Measurements from ENCODE around the gene MARVELD1.
A peak's percentile ranks its signal among the peaks of the same experiment; 100 is the strongest.

MARVELD1 gene

GRCh38 chr10:97704341-97704740 lies 9.2 kb upstream of the MARVELD1 start:
- TF ChIP-seq POLR2A (IDR thresholded peaks at IDR 0.05; ENCODE audit: extremely low read depth, insufficient read length) (no peak), MAX (IDR thresholded peaks at IDR 0.05; ENCODE audit: low read depth, low read length) (no peak), CTCF (IDR thresholded peaks at IDR 0.05; ENCODE audit: low read depth, low read length) (no peak), MYC (IDR thresholded peaks at IDR 0.05; ENCODE audit: low read depth, low read length) (no peak)
- no peak for DNase-seq (ENCODE audit: low read depth)
- H3K4me3 ChIP-seq (ENCODE audit: low read depth, low read length): no peak overlapping the region

GRCh38 chr10:97705006-97705670 lies 8.4 kb upstream of the MARVELD1 start:
- no peak overlapping the region for H3K4me3 ChIP-seq (ENCODE audit: low read depth, low read length)
- no peak for DNase-seq (ENCODE audit: low read depth)
- TF ChIP-seq MAX (IDR thresholded peaks at IDR 0.05; ENCODE audit: low read depth, low read length) (no peak), POLR2A (IDR thresholded peaks at IDR 0.05; ENCODE audit: extremely low read depth, insufficient read length) (no peak), MYC (IDR thresholded peaks at IDR 0.05; ENCODE audit: low read depth, low read length) (no peak), CTCF (IDR thresholded peaks at IDR 0.05; ENCODE audit: low read depth, low read length) (no peak)

GRCh38 chr10:97707134-97707861 lies 6.2 kb upstream of the MARVELD1 start:
- no peak overlapping the region for H3K4me3 ChIP-seq (ENCODE audit: low read depth, low read length)
- TF ChIP-seq MAX (IDR thresholded peaks at IDR 0.05; ENCODE audit: low read depth, low read length) (no peak), POLR2A (IDR thresholded peaks at IDR 0.05; ENCODE audit: extremely low read depth, insufficient read length) (no peak), CTCF (IDR thresholded peaks at IDR 0.05; ENCODE audit: low read depth, low read length) (no peak), MYC (IDR thresholded peaks at IDR 0.05; ENCODE audit: low read depth, low read length) (no peak)

GRCh38 chr10:97708167-97708566 lies 5.4 kb upstream of the MARVELD1 start:
- no peak overlapping the region for H3K4me3 ChIP-seq (ENCODE audit: low read depth, low read length)
- DNase-seq (ENCODE audit: low read depth): no peak
- TF ChIP-seq MYC (IDR thresholded peaks at IDR 0.05; ENCODE audit: low read depth, low read length) (no peak), POLR2A (IDR thresholded peaks at IDR 0.05; ENCODE audit: extremely low read depth, insufficient read length) (no peak), MAX (IDR thresholded peaks at IDR 0.05; ENCODE audit: low read depth, low read length) (no peak), CTCF (IDR thresholded peaks at IDR 0.05; ENCODE audit: low read depth, low read length) (no peak)

More at GRCh38 chr10:97707134-97707861, 6.2 kb upstream of the MARVELD1 start:
- no peak for DNase-seq (ENCODE audit: low read depth)

- TF ChIP-seq POLR2A (IDR thresholded peaks at IDR 0.05; ENCODE audit: extremely low read depth, insufficient read length) (no peak), MYC (IDR thresholded peaks at IDR 0.05; ENCODE audit: low read depth, low read length) (0 out of 2 replicates have a peak, but pooled peaks have one; percentile 15), MAX (IDR thresholded peaks at IDR 0.05; ENCODE audit: low read depth, low read length) (0 out of 2 replicates have a peak, but pooled peaks have one; percentile 30), CTCF (IDR thresholded peaks at IDR 0.05; ENCODE audit: low read depth, low read length) (peak; percentile 87)
- H3K4me3 ChIP-seq (ENCODE audit: low read depth, low read length): no peak overlapping the region
- peak; percentile 78 for DNase-seq (ENCODE audit: low read depth)
Measured at GRCh38 chr10:97708976-97709946, 4.3 kb upstream of the MARVELD1 start.

All from NB4 (cell line).